ENCODE measurements around the gene ATP1A1.
A peak's percentile ranks its signal among the peaks of the same experiment; 100 is the strongest.

Gene ATP1A1

DNA sequence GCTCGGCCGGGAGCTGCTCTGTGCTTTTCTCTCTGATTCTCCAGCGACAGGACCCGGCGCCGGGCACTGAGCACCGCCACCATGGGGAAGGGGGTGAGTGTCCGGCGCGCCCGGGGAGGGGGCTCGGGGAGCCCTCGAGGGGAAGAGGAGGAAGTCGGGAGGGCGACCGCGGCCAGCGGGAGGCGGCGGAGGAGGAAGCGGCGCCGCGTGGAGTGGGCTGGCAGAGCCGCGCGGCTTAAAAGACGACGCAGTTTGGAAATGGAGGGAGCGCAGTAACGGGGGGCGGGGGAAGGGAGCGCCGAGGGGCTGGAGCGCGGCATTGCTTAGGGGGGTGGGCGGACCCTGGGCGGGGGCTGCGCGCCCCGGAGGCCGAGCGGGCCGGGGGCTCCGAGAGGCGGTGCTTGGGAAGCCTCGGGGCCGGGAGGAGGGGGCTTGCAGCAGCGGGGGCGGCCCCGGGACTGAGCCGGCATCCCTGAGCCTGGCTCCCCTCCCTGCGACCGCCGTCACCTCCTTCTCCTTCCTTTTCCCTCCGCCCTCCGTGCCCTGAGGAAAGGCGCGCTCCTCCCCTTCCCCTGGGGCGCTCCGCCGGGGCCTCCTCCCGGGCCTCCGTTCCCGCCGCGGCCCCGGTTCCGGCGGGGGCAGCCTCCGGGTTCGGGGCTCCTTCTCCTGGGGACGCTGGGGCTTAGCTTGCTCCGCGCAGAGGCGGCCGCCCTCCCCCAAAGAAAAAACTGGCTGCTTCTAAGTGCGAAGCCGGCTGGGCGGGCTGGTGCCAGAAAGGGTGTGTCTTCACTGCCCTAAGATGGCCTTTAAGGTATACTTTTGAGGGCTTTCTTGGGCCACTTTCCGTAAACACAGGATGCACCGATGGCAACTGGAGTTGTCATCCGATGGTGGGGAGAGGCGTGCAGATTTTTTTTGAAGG, 648 bp downstream of the ATP1A1 start:
- peak; percentile 47 to 69 for DNase-seq

DNA sequence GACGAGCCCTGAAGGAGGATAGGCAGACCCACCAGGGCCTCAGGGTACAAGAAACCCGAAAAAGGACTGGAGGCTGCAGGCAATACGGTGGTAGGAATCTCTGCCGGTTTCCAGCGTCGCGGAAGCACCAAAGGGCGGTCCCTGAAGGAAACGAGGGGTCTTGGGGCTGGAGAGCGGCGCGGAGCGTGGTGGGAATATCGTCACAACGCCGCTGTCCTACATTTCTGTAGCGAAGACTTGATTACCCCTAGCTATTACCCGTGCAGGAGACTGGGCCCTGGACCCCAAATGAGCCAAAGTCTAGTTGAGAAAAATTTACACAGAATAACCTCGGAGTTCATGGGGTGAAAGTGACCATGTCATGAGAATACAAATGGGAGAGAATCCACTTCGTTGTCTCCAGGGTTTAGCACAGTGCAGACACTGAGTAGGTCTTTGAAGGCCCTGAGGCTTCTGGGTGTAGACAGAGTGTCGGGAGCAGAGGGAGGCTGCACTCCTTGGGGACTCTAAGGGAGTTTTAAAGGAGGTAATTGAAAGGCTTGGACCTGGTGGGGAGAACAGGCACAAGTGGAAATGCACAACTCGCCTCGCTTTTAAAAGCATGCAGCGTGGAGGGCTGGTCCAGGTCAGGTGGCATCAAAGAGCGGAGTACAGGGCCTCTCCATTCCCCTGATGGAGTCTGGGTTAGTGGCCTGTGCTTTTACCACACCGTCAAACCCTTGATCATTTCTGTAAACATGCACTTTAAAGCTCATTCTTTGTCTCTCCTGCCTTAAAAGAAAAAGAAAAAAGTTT, 1.5 kb downstream of the ATP1A1 start:
- DNase-seq: no peak

DNA sequence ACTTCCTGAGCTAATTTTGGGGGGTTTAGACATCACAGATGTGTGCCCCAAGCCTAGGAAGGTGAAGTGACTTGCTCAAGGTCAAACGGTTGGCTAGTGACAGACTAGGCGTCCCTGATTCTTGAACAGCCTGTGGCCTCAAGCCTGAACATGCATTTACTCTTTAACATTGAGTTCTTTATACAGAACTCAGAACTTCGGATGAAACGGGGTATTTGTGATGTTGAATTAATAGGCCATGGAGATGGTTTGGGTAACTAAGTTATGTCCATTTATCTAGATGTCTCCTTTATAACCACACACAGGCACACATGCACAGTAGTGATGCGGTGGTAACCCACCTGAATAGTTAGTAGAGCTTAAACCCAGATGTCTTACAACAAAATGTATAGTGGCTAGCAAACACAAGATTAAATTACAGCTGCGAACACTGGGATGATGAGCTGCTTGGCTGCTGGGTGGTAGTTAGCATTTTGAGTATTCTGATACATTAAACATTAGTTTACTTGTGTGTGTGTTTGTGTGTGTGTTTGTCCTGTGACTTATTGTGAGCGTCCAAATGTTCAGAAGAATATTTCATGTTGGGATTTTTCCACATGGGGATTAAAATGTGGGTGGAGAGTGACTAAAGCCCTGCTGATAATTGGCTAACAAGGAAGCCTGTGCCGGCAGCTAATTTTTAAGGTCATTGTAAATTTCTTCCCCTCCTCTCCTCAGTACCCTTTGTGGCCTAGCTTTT, 2.3 kb downstream of the ATP1A1 start:
- DNase-seq: peak; percentile 51 to 75

DNA sequence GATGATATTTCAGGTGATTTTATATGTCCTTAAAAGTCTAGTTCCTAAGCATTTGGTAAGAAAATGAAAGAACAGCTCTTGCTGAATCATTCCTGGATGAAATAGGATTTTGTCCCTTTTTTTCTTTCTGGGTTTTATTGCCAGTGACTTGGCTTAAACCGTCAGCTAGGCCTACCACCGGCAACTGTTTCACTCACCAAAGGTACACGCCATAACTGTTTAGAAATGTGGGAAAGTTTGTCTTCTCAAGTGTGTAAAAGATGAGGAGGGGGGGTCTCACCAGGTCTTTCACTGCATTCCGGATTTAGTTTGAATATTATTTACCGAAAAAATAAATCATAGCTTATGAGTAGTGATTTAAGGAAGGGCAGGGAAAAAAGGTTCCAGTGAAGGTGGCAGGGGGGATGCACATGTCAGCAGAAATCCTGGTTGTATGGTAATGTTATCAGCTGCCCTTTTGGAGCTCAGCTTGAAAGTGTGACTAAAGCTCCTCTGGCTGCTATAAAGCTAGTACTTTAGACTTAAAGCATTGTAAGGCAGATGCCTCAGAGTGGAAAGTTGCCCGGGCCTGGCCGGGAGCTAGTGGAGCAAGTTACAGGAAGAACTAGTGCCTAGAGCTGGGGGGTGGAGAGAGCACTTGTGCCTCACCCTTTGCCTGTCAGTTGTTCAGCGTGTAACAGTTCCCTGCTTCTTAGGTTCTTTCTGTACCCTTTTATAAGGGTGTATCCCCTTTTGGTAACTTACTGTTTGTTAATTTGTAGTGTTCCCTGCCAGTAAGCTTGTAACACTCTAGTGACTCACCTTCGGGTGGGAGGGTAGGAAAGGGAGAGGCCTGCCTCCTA, 3.1 kb downstream of the ATP1A1 start:
- DNase-seq: peak; percentile 41 to 63

DNA sequence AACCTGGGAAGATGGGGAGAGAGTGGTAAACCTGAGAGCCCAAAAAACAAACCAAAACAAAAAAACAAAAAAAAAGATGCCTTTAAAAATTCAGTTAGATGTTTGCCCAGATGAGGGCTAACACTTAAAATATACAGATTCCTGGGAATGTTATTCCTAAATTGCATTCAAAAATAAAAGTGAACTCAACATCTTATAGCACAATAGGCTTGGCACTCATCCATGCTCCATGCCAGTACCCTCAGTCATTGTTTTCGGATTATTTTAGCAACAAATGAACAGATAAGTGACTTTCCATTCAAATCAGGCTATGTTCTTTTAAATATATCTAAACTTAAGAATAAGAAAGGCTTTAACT, 3.7 kb downstream of the ATP1A1 start:
- DNase-seq: no peak

DNA sequence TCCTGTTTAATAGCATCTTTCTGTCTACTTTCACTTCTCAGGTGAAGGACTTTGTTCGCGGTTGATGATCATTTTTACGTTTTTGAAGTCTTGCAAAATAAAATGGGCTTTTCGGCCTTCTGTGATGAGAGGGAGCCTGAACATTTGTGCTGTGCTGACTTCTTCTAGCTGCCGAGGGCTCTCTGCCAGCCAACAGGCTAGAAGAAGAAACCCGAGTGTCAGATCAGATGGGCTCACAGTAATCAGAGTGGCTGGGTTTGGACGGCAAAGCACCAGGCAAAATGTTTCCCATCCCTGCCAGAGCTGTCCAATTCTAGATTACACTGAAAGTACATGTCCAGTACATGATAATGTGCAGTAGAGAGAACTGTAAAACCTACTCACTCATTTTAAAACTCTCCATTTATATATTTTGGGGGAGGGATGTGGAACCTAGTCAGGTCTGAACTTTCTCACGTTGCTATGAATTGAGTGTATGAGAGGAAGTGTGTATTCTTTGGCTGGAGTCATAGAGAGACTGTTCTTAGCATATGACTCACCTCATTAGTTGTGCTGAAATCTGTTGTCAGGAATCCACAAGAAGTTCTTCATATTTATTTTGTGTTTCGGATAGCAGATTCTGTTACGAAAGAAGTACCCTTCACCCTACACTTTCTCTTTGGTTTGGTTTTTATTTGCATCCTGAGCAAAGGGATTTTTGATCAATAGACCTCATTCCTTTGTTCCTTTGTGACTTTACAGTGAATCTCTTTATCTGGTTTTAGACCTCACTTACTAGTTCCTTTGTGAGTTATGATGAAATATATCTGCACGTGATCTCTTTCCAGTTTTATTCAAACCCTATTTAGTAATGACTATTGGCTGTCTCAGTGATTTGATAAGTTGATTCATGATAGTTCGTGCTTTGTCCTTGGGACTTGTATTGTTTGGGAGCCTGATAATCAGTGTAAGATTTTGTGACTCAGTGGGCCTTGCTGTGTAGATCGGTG, 4.8 kb downstream of the ATP1A1 start:
- peak; percentile 75 to 87 for DNase-seq

DNA sequence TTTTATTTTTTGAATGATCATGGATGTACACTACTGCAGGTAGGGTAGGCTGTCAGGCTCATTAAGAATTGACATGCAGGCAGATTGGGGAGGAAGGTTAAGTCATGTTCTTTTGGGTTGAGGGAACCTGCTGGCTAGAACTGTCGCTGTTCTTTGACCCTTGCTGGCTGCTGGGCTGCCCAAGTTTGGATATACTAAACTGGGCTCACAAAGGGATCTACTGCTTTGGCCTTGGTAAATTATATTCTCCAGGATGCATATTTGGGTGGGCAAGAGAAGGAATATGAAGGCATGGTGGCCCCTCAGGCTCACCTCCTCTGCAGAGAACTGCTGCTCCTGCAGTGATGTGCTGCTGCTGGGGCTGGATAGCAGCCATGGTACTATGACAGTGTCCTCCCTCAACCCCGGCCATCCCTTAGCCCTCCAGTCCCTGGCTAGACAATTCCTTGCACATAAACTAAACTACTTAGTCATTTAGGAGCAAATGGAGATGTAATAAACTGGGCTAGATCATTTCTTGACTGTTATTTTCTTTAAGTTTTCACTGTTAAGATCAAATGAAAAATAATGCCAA, 6.1 kb downstream of the ATP1A1 start:
- DNase-seq: no peak

DNA sequence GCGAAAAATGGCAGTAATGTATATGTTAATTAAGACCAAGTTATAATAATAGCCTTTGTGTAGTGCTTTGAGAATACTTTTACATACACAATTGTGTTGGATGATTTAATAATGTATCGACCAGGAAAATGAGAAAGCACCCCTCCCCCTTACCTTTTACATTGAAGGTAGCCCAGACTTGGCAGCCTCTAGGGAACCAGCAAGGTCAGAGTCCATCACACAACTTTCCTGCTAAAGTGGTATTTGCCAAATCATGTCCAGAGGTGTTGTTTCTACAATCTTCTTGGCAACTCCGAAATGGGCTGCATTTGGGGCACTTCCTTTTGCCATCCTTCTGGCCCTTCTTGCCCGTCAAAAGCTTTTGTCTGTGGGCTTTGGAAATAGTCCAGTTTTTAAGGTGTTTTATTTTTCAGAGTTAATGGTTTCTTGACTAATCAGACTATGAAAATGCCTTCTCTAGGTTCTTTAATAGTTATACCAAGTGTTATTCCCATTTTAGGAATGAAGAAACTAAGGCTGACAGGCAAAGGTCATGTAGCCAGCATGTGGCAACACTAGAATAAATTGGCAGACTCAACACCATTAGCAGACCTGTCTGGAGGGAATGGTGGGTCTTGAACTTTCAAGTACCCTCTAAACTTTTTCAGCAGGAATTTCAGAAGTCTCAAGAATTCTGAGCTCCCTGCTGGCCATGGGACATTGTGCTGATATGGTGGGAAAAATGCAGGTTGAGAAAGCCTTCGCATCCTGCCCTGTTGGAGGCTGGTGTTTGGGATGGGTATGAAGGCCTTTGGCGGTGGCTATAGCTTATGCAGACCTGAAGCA, 6.8 kb downstream of the ATP1A1 start:
- DNase-seq: no peak

DNA sequence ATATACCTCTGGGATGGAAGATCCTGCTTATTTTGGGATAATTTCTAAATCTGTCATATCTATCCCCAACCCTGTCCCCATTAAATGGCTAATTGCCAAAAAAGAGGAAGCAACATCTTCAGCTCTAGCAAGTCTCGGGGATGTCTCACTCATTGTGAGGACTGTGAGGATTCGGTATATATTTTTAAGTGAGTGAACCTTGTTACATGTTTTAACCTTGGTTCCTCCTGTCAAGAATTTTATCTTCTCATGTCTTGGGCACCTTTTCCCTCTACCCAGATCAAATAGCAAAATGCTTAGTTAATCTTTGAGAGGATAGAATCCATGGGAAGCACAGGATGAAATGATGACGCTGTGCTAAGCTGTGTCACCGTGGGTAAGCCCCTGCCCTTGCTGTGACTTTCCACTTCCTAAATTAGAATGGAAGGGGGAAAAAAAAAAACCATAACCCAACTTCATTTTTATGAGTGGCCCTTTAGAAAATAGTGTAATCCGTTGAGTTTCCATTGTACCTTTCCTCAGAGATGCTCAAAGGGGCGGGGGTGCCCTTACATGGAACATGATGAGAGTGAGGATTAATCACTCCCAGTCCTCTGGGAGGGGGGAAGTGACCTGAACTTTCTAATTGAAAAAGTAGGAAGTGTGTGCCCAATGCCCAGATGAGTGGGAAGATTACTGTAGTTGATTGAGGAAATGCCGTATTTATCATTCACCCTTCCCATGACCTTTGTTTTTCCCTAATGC, 7.6 kb downstream of the ATP1A1 start:
- DNase-seq: peak; percentile 72 to 85

DNA sequence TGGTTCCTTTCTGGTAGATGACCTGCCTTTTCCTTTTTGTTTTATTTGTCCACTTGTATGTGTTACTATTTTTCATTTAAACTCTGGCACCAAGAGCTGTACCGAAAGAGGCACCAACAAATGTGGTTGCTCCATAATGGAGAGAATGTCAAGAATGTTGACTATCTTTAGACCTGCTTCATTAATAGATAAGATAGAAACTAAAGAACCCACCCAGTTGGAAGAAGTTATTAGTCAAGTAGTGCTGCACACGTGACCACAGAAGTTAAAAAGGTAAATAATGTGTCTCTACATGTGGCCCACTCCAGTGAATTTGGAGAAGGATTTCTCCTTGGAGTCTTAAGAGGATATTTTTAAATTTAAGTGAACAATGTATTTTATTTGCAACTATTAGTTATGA, 9.3 kb downstream of the ATP1A1 start:
- no peak for DNase-seq

DNA sequence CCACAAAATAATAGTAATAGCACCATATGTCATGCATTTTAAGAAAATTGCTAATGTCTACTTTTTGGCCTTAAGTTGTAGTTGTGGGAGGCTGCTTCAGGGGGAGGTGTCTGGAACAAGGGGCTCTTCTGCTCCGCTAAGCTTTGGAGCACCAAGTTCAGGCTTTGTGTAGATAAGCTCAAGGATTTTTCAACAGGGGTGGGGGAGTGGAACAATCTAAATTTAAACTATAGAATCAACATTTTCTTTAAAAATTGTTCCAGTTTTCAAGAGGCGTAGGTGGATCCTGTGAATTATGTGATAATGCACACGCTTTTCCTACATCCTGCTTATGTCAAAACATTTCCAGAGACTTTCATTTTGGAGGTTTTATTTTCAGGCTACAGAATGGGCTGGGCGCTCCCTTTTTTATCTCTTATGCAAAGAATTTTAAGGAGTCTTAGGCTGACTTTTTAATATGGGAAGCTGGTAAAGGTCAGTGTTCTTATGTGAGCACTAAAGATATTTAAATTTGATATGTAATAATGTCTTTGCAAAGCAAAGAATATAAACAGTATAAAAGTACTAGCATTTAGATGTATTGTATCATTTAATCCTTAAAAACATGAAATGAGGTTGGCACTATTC, 9.9 kb downstream of the ATP1A1 start:
- no peak for DNase-seq

DNA sequence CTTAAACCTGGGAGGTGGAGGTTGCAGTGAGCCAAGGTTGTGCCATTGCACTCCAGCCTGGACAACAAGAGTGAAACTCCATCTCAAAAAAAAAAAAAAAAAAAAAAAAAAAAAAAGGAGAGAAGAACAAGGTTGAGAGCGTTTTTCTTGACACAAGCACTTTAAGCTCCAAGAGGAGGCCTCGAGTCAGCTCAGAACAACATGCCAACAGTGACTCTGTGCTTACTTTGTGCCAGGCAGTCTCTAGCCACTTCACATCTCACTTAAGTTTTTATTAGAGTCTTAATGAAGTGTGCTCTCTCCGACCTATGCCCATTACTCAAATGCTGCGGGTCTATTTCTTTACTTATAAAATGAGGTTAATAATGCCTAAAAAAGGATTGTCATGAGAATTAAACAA, 13.0 kb downstream of the ATP1A1 start:
- DNase-seq: no peak

DNA sequence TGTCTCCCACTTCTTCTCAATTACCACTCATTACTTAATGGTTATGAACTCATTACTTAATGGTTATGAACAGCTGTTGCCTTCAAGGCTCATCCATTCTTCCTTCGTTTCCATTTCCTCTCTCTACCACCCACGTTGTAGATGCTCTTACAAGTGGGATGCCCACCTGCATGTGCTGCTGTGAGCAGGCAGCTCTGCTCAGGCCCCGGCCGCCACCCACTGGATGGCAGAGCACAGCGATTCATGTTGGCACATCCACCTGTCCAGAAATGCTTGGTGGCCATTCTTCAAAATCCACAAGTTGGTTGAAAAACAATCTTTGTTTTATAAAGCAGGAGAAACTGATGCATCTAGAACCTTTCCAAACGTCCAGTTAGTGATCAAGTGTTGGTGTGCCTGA, 14.5 kb downstream of the ATP1A1 start:
- no peak for DNase-seq

DNA sequence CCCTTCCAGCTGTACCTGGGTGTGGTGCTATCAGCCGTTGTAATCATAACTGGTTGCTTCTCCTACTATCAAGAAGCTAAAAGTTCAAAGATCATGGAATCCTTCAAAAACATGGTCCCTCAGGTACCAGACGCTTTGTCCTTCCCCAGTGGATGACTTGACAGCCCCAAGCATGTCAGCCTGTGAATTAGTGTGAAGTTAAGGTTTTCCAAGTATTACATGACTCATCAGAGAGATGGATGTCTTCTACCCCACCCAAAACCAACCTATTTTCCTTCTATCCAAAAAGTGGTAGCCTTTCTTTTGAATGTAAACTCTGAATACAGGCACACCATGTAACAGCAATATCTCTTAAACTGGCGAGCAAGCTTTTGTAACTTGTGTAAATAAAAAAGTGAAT, 15.1 kb downstream of the ATP1A1 start:
- no peak for DNase-seq

DNA sequence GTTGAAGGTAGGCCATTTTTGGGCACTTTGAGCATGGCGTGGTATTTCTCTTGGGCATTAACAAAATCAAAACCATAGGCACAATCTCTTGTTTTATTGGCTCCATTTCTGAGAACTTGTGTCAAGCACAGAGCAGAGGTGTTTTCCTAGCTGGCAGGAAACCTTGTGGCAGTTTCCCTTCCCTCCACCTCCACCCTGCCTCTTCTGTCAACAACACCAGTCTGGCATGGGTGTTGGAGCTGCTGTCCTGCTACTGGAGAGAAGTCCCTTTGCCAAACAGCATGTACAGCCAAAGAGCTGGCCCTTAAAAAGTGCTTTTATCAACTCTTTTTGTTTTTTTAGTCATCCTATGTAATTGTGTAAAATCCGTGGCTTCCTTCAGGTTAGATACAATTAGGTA, 16.0 kb downstream of the ATP1A1 start:
- DNase-seq: no peak

DNA sequence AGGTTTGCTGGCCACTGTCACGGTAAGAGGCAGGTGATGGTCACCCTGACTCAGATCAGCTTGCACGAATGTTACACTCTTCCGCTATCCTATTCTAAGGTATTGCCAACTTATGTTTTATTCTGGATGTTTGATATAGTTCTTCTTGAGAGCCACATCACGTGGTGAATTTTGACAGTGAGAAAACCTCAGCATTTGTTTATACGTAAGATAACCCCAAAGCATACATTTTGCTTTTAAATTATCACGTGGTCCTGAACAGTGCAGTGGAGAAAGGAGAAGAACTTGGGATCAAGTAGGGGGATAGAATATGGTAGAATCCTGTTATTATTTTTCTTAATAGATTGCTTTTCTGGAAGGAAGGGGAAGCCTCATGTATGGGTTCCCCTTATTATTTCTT, 16.6 kb downstream of the ATP1A1 start:
- DNase-seq: no peak

DNA sequence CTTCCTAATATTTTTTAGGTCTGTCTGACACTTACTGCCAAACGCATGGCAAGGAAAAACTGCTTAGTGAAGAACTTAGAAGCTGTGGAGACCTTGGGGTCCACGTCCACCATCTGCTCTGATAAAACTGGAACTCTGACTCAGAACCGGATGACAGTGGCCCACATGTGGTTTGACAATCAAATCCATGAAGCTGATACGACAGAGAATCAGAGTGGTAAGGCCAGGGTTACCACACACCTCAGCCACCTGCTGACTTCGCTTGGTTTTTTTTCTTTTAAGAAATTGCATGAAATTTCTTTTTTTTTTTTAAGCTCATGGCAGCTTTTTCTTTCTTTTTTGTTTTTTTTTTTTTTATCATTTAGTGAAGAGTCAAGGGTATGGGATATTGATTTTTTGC, 17.2 kb downstream of the ATP1A1 start:
- DNase-seq: no peak

DNA sequence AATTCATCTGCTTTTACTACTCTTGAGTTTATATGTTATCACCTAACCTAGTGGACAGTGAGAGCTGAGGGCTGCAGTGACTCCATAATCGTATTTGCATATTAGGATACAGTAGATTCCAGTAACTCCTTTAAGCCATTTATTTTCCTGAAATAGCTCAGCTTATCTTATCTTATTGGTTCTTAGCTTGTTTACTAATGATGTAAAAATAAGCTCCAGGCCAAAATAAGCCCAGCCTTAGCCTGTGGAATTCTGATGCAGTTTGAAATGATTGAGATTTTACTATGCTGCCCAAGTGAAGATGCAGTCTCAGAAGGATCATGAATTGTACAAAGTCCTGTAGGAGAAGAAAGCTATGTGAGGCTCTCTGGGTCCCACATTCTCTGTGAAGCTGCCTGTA, 18.1 kb downstream of the ATP1A1 start:
- DNase-seq: no peak
